IMR-90 (cell line): Measurements from ENCODE around the gene CEACAM6. TPM values are rescaled to one million over a fixed set of nuclear protein-coding genes. Genes with fewer than 3 reads are reported as not detected.

Experiments
- ATAC-seq: fragments of 200-7000 bp; cut with Tn5 transposase; 2 replicates; pipeline ENCODE4 v1.9.1; 2020; ENCODE audit warnings: low read depth, mild to moderate bottlenecking, moderate library complexity
- BruUV-seq: library from RNA; stranded (reverse); fragments of 400-500 nt; replicated peaks from 2 replicates; lab custom pipeline; 2021; lab: Mats Ljungman, UMichigan
- CTCF ChIA-PET: fragments of 300-600 bp; formaldehyde crosslinking; extraction: SDS; loops from one replicate; lab custom pipeline; 2021; ENCODE audit warnings: antibody characterized with exemption; lab: Yijun Ruan, JAX
- POLR2A ChIA-PET: fragments of 300-600 bp; sonication (Branson Sonifier 250); formaldehyde crosslinking; loops from one replicate; lab custom pipeline; 2022; ENCODE audit warnings: antibody characterized with exemption; ENCODE audit not compliant: unreplicated experiment; lab: Charles Lee
- DNase-seq: peaks from one replicate; pipeline ENCODE4 v3.0.0; 2013
- H2AFZ ChIP-seq: replicated peaks from 2 replicates; pipeline ENCODE3; 2013; ENCODE audit warnings: low read length, mild to moderate bottlenecking; ENCODE audit not compliant: poor library complexity
- H2AK5ac ChIP-seq: 2 replicates; pipeline ENCODE4 v1.6.1; 2013; ENCODE audit warnings: low read depth, low read length, inconsistent platforms
- H2AK9ac ChIP-seq: replicated peaks from 2 replicates; pipeline ENCODE3; 2013; ENCODE audit warnings: mild to moderate bottlenecking, low read depth, low read length, moderate library complexity; ENCODE audit not compliant: poor library complexity
- H2BK120ac ChIP-seq: 2 replicates; pipeline ENCODE4 v1.6.1; 2013; ENCODE audit warnings: low read depth, low read length, inconsistent platforms
- H2BK15ac ChIP-seq: 3 replicates; pipeline ENCODE4 v1.6.1; 2013; ENCODE audit warnings: low read depth, low read length, inconsistent platforms
- H2BK20ac ChIP-seq: 2 replicates; pipeline ENCODE4 v1.6.1; 2013; ENCODE audit warnings: low read depth, mild to moderate bottlenecking, inconsistent platforms, low read length, moderate library complexity
- H2BK5ac ChIP-seq: 2 replicates; pipeline ENCODE4 v1.6.1; 2013; ENCODE audit warnings: mild to moderate bottlenecking, low read depth, low read length, inconsistent platforms; ENCODE audit not compliant: poor library complexity, severe bottlenecking
- H3K14ac ChIP-seq: replicated peaks from 2 replicates; pipeline ENCODE4 v1.6.1; 2013; ENCODE audit warnings: low read depth, low read length, inconsistent platforms
- H3K18ac ChIP-seq: 2 replicates; pipeline ENCODE4 v1.6.1; 2013; ENCODE audit warnings: low read depth, low read length, control low read depth
- H3K23ac ChIP-seq: 2 replicates; pipeline ENCODE4 v1.6.1; 2013; ENCODE audit warnings: low read depth, low read length, inconsistent platforms
- H3K27ac ChIP-seq: 2 replicates; pipeline ENCODE4 v1.5.1; 2013; ENCODE audit warnings: mild to moderate bottlenecking, control low read depth, low read length; ENCODE audit not compliant: insufficient read depth
- H3K27me3 ChIP-seq: 2 replicates; pipeline ENCODE4 v1.6.1; 2013; ENCODE audit warnings: low read length; ENCODE audit not compliant: control insufficient read depth, insufficient read depth
- H3K36me3 ChIP-seq: 2 replicates; pipeline ENCODE4 v1.6.1; 2013; ENCODE audit warnings: low read length, mixed read lengths; ENCODE audit not compliant: control insufficient read depth, insufficient read depth
- H3K4ac ChIP-seq: 2 replicates; pipeline ENCODE4 v1.6.1; 2013; ENCODE audit warnings: low read depth, low read length, inconsistent platforms
- H3K4me1 ChIP-seq: 2 replicates; pipeline ENCODE4 v1.6.1; 2013; ENCODE audit warnings: low read length, mixed read lengths; ENCODE audit not compliant: control insufficient read depth, insufficient read depth
- H3K4me2 ChIP-seq: 2 replicates; pipeline ENCODE4 v1.6.1; 2013; ENCODE audit warnings: low read depth, mild to moderate bottlenecking, control low read depth, low read length, moderate library complexity
- H3K4me3 ChIP-seq: 2 replicates; pipeline ENCODE4 v1.5.1; 2013; ENCODE audit warnings: low read depth, mild to moderate bottlenecking, control low read depth, low read length, moderate library complexity; ENCODE audit not compliant: insufficient read depth
- H3K56ac ChIP-seq: 2 replicates; pipeline ENCODE4 v1.6.1; 2013; ENCODE audit warnings: low read length, inconsistent platforms; ENCODE audit not compliant: insufficient read depth; ENCODE audit errors: extremely low read depth
- H3K79me1 ChIP-seq, 2 experiments: 2 replicates each; pipeline ENCODE4 v1.6.1; 2013; ENCODE audit warnings: low read length in 2 of 2, inconsistent platforms in 1 of 2, low read depth in 1 of 2
- H3K9ac ChIP-seq: 2 replicates; pipeline ENCODE4 v1.6.1; 2013; ENCODE audit warnings: low read depth, low read length, control low read depth
- H3K9me1 ChIP-seq: 2 replicates; pipeline ENCODE4 v1.6.1; 2013; ENCODE audit warnings: low read length, inconsistent platforms; ENCODE audit not compliant: insufficient read depth
- H3K9me3 ChIP-seq: 2 replicates; pipeline ENCODE4 v1.6.1; 2013; ENCODE audit warnings: low read length; ENCODE audit not compliant: control insufficient read depth, insufficient read depth
- H4K20me1 ChIP-seq: 2 replicates; pipeline ENCODE4 v1.6.1; 2013; ENCODE audit warnings: low read length, inconsistent platforms; ENCODE audit not compliant: insufficient read depth
- H4K5ac ChIP-seq: 2 replicates; pipeline ENCODE4 v1.6.1; 2013; ENCODE audit warnings: mild to moderate bottlenecking, low read depth, low read length, control low read depth
- H4K8ac ChIP-seq, 2 experiments: 2 replicates each; pipeline ENCODE4 v1.6.1; 2013; ENCODE audit warnings: low read depth in 2 of 2, low read length in 2 of 2, control low read depth in 1 of 2, inconsistent platforms in 1 of 2
- H4K91ac ChIP-seq: 2 replicates; pipeline ENCODE4 v1.6.1; 2013; ENCODE audit warnings: low read depth, low read length, inconsistent platforms; ENCODE audit not compliant: insufficient read depth
- CTCF ChIP-seq: conservative IDR thresholded peaks from 2 replicates; pipeline ENCODE4 v1.5.1; 2012; ENCODE audit warnings: mild to moderate bottlenecking, low read depth, low read length, improper control_type of control experiment
- MAFK ChIP-seq: IDR thresholded peaks from 2 replicates; pipeline ENCODE4 v1.6.1; 2012; ENCODE audit warnings: low read depth, low read length, improper control_type of control experiment
- MAZ ChIP-seq: IDR thresholded peaks from 2 replicates; pipeline ENCODE4 v1.6.1; 2012; ENCODE audit warnings: low read depth, mild to moderate bottlenecking, low read length, improper control_type of control experiment, moderate library complexity, borderline replicate concordance
- NFE2L2 ChIP-seq: fragments of 150-350 bp; IDR thresholded peaks from 2 replicates; pipeline ENCODE4 v1.6.1; 2016; ENCODE audit warnings: low read depth, mild to moderate bottlenecking, low read length
- RAD21 ChIP-seq: IDR thresholded peaks from 2 replicates; pipeline ENCODE4 v1.6.1; 2012; ENCODE audit warnings: low read length, improper control_type of control experiment
- RFX5 ChIP-seq: IDR thresholded peaks from 2 replicates; pipeline ENCODE4 v1.8.0; 2012; ENCODE audit warnings: low read depth, mild to moderate bottlenecking, low read length, moderate library complexity
- WGBS, 2 experiments: methylation state at CpG; one replicate each; pipeline versions ENCODE4 v1.1.5 to v1.1.7; 2013; ENCODE audit warnings: missing lambda C conversion rate in 2 of 2; ENCODE audit not compliant: insufficient read length in 1 of 2; ENCODE audit errors: extremely low coverage in 2 of 2; 5-methylcytosine and 5-hydroxymethylcytosine counted together
- dilution Hi-C: fragments of 300-500 bp; cut with HindIII; formaldehyde crosslinking; loops from one replicate; pipeline ENCODE4 v1.14.3; 2018; ENCODE audit warnings: low sequenced_read_pairs; ENCODE audit not compliant: unreplicated experiment
- in situ Hi-C: fragments of 300-500 bp; cut with MboI; formaldehyde crosslinking; loops from 3 replicates; pipeline ENCODE4 v1.14.3; 2019; ENCODE audit warnings: low sequenced_read_pairs, inconsistent platforms, mixed read lengths
- intact Hi-C: fragments of 100-400 bp; cut with micrococcal nuclease; formaldehyde crosslinking; loops from 2 replicates; pipeline ENCODE4 v1.10.0; 2022
- polyA plus RNA-seq, 3 experiments: library from polyadenylated mRNA; depleted of rRNA; stranded (reverse); fragments of >200 nt; gene quantifications; 2 replicates each; pipeline ENCODE4 v1.2.3, GENCODE V29; 2012; ENCODE audit warnings: low replicate concordance in 1 of 3
- total RNA-seq: library from RNA; depleted of rRNA; stranded (reverse); fragments of >200 nt; gene quantifications from 2 replicates; pipeline ENCODE4 v1.2.3, GENCODE V29; 2012
- TF ChIP-seq, protein P1 (sequence below): fragments of 150-350 bp; IDR thresholded peaks from 2 replicates; pipeline ENCODE4 v1.6.1; 2016; ENCODE audit warnings: low read depth, mild to moderate bottlenecking, low read length, moderate library complexity, borderline replicate concordance

Gene CEACAM6
- total and polyA plus RNA-seq, 2 of the 4 experiments (the other 2 are of a cell fraction): not detected

DNA sequence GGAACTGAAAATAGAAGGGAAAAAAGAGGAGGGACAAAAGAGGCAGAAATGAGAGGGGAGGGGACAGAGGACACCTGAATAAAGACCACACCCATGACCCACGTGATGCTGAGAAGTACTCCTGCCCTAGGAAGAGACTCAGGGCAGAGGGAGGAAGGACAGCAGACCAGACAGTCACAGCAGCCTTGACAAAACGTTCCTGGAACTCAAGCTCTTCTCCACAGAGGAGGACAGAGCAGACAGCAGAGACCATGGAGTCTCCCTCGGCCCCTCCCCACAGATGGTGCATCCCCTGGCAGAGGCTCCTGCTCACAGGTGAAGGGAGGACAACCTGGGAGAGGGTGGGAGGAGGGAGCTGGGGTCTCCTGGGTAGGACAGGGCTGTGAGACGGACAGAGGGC, 46.8 kb upstream of the CEACAM6 start, which contains the start of gene CEACAM5:
Gene CEACAM5, plus strand, starts transcription at position 146 of the 400 bp plus-strand sequence. Its CDS starts 106 bp downstream, at position 252.
- H4K5ac ChIP-seq: no peak within 1 kb of the TSS
- no peak within 1 kb of the TSS for H3K27ac ChIP-seq
- no peaks in the 10 kb centered on the region for H3K79me1 ChIP-seq
- no peaks in the 10 kb centered on the region for H4K20me1 ChIP-seq
- H3K27me3 ChIP-seq: no peaks in the 10 kb centered on the region; the same call in 1 of the 2 replicates
- ChIA-PET CTCF (no interaction called here), POLR2A (no interaction called here)
- H3K56ac ChIP-seq: no peak within 1 kb of the TSS
- H3K4me3 ChIP-seq: no peak within 1 kb of the TSS
- in situ Hi-C loops: no loop called here
- WGBS, 2 experiments: no CpG with 5 or more reads among the region's 4 CpGs
- no peak within 1 kb of the TSS for H2AK5ac ChIP-seq
- no peaks in the 10 kb centered on the region for H3K36me3 ChIP-seq
- BruUV-seq: no TSS peak
- intact Hi-C loops: no loop called here
- H2BK120ac ChIP-seq: no peak within 1 kb of the TSS
- H2AK9ac ChIP-seq: no peak within 1 kb of the TSS
- no peak for TF ChIP-seq MAFK
- TF ChIP-seq RFX5: no peak
- no peak for TF ChIP-seq NFE2L2
- no peak for TF ChIP-seq CTCF
- TF ChIP-seq MAZ: no peak
- TF ChIP-seq RAD21: no peak
- TF ChIP-seq, protein P1, sequence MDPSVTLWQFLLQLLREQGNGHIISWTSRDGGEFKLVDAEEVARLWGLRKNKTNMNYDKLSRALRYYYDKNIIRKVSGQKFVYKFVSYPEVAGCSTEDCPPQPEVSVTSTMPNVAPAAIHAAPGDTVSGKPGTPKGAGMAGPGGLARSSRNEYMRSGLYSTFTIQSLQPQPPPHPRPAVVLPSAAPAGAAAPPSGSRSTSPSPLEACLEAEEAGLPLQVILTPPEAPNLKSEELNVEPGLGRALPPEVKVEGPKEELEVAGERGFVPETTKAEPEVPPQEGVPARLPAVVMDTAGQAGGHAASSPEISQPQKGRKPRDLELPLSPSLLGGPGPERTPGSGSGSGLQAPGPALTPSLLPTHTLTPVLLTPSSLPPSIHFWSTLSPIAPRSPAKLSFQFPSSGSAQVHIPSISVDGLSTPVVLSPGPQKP: no peak
- H3K4ac ChIP-seq: no peak within 1 kb of the TSS
- dilution Hi-C loops: no loop called here
- H4K8ac ChIP-seq: no peak within 1 kb of the TSS
- no peak within 1 kb of the TSS for H3K18ac ChIP-seq
- no peak within 1 kb of the TSS for H2AFZ ChIP-seq
- no peak within 1 kb of the TSS for H4K91ac ChIP-seq
- no peak within 1 kb of the TSS for H3K14ac ChIP-seq
- no peak for DNase-seq
- H2BK20ac ChIP-seq: no peak within 1 kb of the TSS
- ATAC-seq: no peak
- H2BK15ac ChIP-seq: no peak within 1 kb of the TSS
- no peaks in the 10 kb centered on the region for H3K9me1 ChIP-seq
- no peaks in the 10 kb centered on the region for H3K4me1 ChIP-seq
- no peak within 1 kb of the TSS for H3K9ac ChIP-seq
- no peak within 1 kb of the TSS for H2BK5ac ChIP-seq
- no peak within 1 kb of the TSS for H3K23ac ChIP-seq
- H3K4me2 ChIP-seq: no peak within 1 kb of the TSS
- no peaks in the 10 kb centered on the region for H3K9me3 ChIP-seq
